Gastroesophageal sphincter (tissue), 4 donors: ENCODE measurements around the gene GALNT17. TPM values are rescaled to one million over a fixed set of nuclear protein-coding genes. Genes with fewer than 3 reads are reported as not detected.

Experiments used
- ATAC-seq: fragments of 150-250 bp; one replicate; pipeline ENCODE4 v1.9.1; 2016; ENCODE audit warnings: mild to moderate bottlenecking, moderate library complexity
- H3K27ac ChIP-seq, 4 donors: fragments of 200-600 bp; sonication (generic) in 3 of 4; 1 replicate in 3 of 4; 2 replicates in 1 of 4; pipeline ENCODE4 v1.5.1; 2016 to 2019
- H3K27me3 ChIP-seq: fragments of 200-600 bp; sonication (generic); one replicate; pipeline ENCODE4 v1.5.1; 2019
- H3K36me3 ChIP-seq, 2 donors: fragments of 200-600 bp; sonication (generic); one replicate each; pipeline ENCODE4 v1.5.1; 2019; ENCODE audit warnings: control low read depth in 1 of 2
- H3K4me1 ChIP-seq, 3 donors: fragments of 200-600 bp; sonication (generic); 1 replicate in 2 of 3; 2 replicates in 1 of 3; pipeline ENCODE4 v1.5.1; 2016 to 2019; ENCODE audit warnings: control low read depth in 2 of 3
- H3K4me3 ChIP-seq, 2 donors: fragments of 200-600 bp; sonication (generic); one replicate each; pipeline ENCODE4 v1.5.1; 2019; ENCODE audit warnings: mild to moderate bottlenecking in 1 of 2, moderate library complexity in 1 of 2
- H3K9me3 ChIP-seq, 3 donors: fragments of 200-600 bp; sonication (generic); one replicate each; pipeline ENCODE4 v1.5.1; 2017 to 2019; ENCODE audit warnings: control low read depth in 2 of 3
- EP300 ChIP-seq: sonication (generic); formaldehyde crosslinking; IDR thresholded peaks from one replicate; pipeline ENCODE4 v1.6.1; 2017; ENCODE audit warnings: antibody characterized with exemption, mild to moderate bottlenecking
- POLR2A ChIP-seq, 2 donors: fragments of 450-650 bp; IDR thresholded peaks; one replicate each; pipeline ENCODE4 v1.6.1; 2017; ENCODE audit warnings: antibody characterized with exemption in 2 of 2, mild to moderate bottlenecking in 2 of 2, moderate library complexity in 1 of 2
- POLR2AphosphoS5 ChIP-seq: sonication (generic); formaldehyde crosslinking; IDR thresholded peaks from one replicate; pipeline ENCODE4 v1.6.1; 2017; ENCODE audit warnings: antibody characterized with exemption
- WGBS, 2 donors: methylation state at CpG; one replicate each; pipeline ENCODE4 v1.1.5; 2018; ENCODE audit warnings: low coverage in 1 of 2; 5-methylcytosine and 5-hydroxymethylcytosine counted together
- total RNA-seq, 4 donors: library from RNA; depleted of rRNA; stranded (reverse); fragments of >200 nt; gene quantifications; one replicate each; pipeline ENCODE4 v1.1.0, GENCODE V29; 2016
- TF ChIP-seq, protein P1 (sequence below), 4 experiments: fragments of 200-600 bp in 2 of 4; fragments of 450-650 bp in 2 of 4; sonication (generic) in 1 of 4; IDR thresholded peaks; one replicate each; pipeline ENCODE4 v1.5.1; 2017 to 2019; ENCODE audit warnings: antibody characterized with exemption in 4 of 4, mild to moderate bottlenecking in 2 of 4, moderate library complexity in 2 of 4

GALNT17 gene
- total RNA-seq, 4 donors from 2014 or later, result 16.7 to 93.2 (median 34.8) TPM

- Histone ChIP-seq H3K4me3 (no peak overlapping the region), H3K27me3 (no peaks in the 10 kb centered on the region), H3K4me1 (no peaks in the 10 kb centered on the region), H3K9me3 (peaks cover 0 to 16% (median 0%) of the 10 kb centered on the region in 3 donors), H3K36me3 (peaks cover 0 to 3% of the 10 kb centered on the region in 2 donors), H3K27ac (no peak overlapping the region)
- no peak for TF ChIP-seq EP300
- TF ChIP-seq, protein P1, sequence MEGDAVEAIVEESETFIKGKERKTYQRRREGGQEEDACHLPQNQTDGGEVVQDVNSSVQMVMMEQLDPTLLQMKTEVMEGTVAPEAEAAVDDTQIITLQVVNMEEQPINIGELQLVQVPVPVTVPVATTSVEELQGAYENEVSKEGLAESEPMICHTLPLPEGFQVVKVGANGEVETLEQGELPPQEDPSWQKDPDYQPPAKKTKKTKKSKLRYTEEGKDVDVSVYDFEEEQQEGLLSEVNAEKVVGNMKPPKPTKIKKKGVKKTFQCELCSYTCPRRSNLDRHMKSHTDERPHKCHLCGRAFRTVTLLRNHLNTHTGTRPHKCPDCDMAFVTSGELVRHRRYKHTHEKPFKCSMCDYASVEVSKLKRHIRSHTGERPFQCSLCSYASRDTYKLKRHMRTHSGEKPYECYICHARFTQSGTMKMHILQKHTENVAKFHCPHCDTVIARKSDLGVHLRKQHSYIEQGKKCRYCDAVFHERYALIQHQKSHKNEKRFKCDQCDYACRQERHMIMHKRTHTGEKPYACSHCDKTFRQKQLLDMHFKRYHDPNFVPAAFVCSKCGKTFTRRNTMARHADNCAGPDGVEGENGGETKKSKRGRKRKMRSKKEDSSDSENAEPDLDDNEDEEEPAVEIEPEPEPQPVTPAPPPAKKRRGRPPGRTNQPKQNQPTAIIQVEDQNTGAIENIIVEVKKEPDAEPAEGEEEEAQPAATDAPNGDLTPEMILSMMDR (IDR thresholded peaks at IDR 0.05), result no peak
- no peak for TF ChIP-seq POLR2AphosphoS5
- no peak for TF ChIP-seq POLR2A (IDR thresholded peaks at IDR 0.05)
- 86 to 100% methylated on average over 1 of the region's 1 CpG for WGBS, 2 donors
- no peak for ATAC-seq
Observed at GRCh38 chr7:71668572-71668971, 536.6 kb downstream of the GALNT17 start.

GRCh38 chr7:71679480-71679879 is 547.5 kb downstream of the GALNT17 start:
- Histone ChIP-seq H3K4me1 (no peaks in the 10 kb centered on the region), H3K9me3 (no peaks in the 10 kb centered on the region), H3K36me3 (peaks cover 0 to 19% of the 10 kb centered on the region in 2 donors), H3K27ac (no peak overlapping the region), H3K4me3 (no peak overlapping the region), H3K27me3 (no peaks in the 10 kb centered on the region)
- 53 to 69% methylated on average over 7 to 8 of the region's 8 CpGs for WGBS, 2 donors
- no peak for ATAC-seq
- TF ChIP-seq EP300 (no peak), POLR2AphosphoS5 (no peak), POLR2A (IDR thresholded peaks at IDR 0.05) (no peak)
- TF ChIP-seq, protein P1 (IDR thresholded peaks at IDR 0.05), result no peak

GRCh38 chr7:71682181-71682580 is 550.2 kb downstream of the GALNT17 start:
- no peak for TF ChIP-seq POLR2A (IDR thresholded peaks at IDR 0.05)
- no peak for TF ChIP-seq POLR2AphosphoS5
- TF ChIP-seq, protein P1 (IDR thresholded peaks at IDR 0.05), result no peak
- TF ChIP-seq EP300, result no peak
- no peak for ATAC-seq
- 67% methylated on average over 2 of the region's 5 CpGs; no CpG with 5 or more reads in 1 of the 2 donors for WGBS, 2 donors
- Histone ChIP-seq H3K4me3 (no peak overlapping the region), H3K27ac (no peak overlapping the region), H3K36me3 (peaks cover 0 to 21% of the 10 kb centered on the region in 2 donors), H3K4me1 (no peaks in the 10 kb centered on the region), H3K9me3 (no peaks in the 10 kb centered on the region), H3K27me3 (no peaks in the 10 kb centered on the region)

GRCh38 chr7:71682841-71683781 is 551.2 kb downstream of the GALNT17 start:
- Histone ChIP-seq H3K4me1 (no peaks in the 10 kb centered on the region), H3K4me3 (no peak overlapping the region), H3K36me3 (peaks cover 0 to 15% of the 10 kb centered on the region in 2 donors), H3K27me3 (no peaks in the 10 kb centered on the region), H3K27ac (no peak overlapping the region), H3K9me3 (no peaks in the 10 kb centered on the region)
- WGBS, 2 donors, result 50 to 54% methylated on average over 14 to 18 of the region's 21 CpGs
- no peak for ATAC-seq
- no peak for TF ChIP-seq POLR2A (IDR thresholded peaks at IDR 0.05)
- TF ChIP-seq EP300, result no peak
- TF ChIP-seq, protein P1 (IDR thresholded peaks at IDR 0.05), result no peak
- TF ChIP-seq POLR2AphosphoS5, result peak; percentile 21

DNA sequence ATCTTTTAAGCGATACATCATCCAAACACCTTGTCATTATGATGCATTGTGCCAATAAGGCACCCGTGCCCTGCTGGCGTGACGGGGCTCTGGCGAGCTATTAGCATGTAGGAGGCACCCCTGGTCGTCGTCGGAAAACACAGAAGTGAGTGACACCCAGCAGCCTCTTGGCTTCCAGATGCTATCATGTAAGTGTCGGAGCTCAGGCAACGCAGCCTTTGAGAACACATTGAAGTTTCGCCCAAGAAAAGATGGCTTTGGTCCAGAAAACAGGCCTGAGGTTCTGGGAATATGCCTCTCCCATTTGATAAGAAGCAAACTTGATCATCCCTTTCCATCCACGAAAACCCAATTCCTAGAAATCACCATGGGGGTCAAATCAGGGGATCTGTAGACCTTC is 555.3 kb downstream of the GALNT17 start:
- no peak for TF ChIP-seq POLR2AphosphoS5
- TF ChIP-seq, protein P1 (IDR thresholded peaks at IDR 0.05), result no peak
- no peak for TF ChIP-seq EP300
- TF ChIP-seq POLR2A (IDR thresholded peaks at IDR 0.05), result no peak
- peaks cover 0 to 8% of the 10 kb centered on the region in 2 donors for H3K36me3 ChIP-seq
- no peaks in the 10 kb centered on the region for H3K9me3 ChIP-seq
- 42 to 68% methylated on average over 5 to 8 of the region's 12 CpGs for WGBS, 2 donors
- H3K27me3 ChIP-seq, result no peaks in the 10 kb centered on the region
- H3K4me1 ChIP-seq, result no peaks in the 10 kb centered on the region
- no peak for ATAC-seq
- H3K27ac ChIP-seq, result no peak overlapping the region
- H3K4me3 ChIP-seq, result no peak overlapping the region
